Activated CD8-positive, alpha-beta memory T cell treated with anti-CD3 and anti-CD28 coated beads for 4 hours (primary cell): ENCODE results near the gene TLR6.

ENCODE experiments used
- DNase-seq, 2 donors: peaks; one replicate each; pipeline ENCODE4 v3.0.0-alpha.2; 2020; ENCODE audit warnings: low read depth in 2 of 2

TLR6 gene

GRCh38 chr4:38856524-38857337 lies at the start of gene TLR6:
Gene TLR6 (minus strand): TSS chr4:38856817. CDS start chr4:38829473, 27,344 bp downstream.
- DNase-seq: peak; percentile 25 to 27

GRCh38 chr4:38905652-38906385 lies 49.2 kb upstream of the TLR6 start:
- no peak for DNase-seq

GRCh38 chr4:38904682-38905081 lies 48.1 kb upstream of the TLR6 start:
- no peak for DNase-seq

- DNase-seq: no peak
These were observed 47.6 kb upstream of the TLR6 start for GRCh38 chr4:38904090-38904666.

- DNase-seq: no peak
These were observed 46.1 kb upstream of the TLR6 start for GRCh38 chr4:38902695-38903094.

- no peak for DNase-seq
These were observed 45.6 kb upstream of the TLR6 start for GRCh38 chr4:38902221-38902620.

GRCh38 chr4:38898245-38898644 lies 41.6 kb upstream of the TLR6 start:
- DNase-seq: no peak

GRCh38 chr4:38896940-38897339 lies 40.3 kb upstream of the TLR6 start:
- no peak for DNase-seq

GRCh38 chr4:38894322-38894982 lies 37.8 kb upstream of the TLR6 start:
- no peak for DNase-seq

- DNase-seq: no peak
These were observed 34.7 kb upstream of the TLR6 start for GRCh38 chr4:38891051-38891983.

GRCh38 chr4:38889143-38889542 lies 32.5 kb upstream of the TLR6 start:
- no peak for DNase-seq

- no peak for DNase-seq
These were observed 27.6 kb upstream of the TLR6 start for GRCh38 chr4:38884254-38884653.

- DNase-seq: no peak
These were observed 20.0 kb upstream of the TLR6 start for GRCh38 chr4:38876636-38877035.

- DNase-seq: no peak
These were observed 16.8 kb upstream of the TLR6 start for GRCh38 chr4:38873290-38873944.

GRCh38 chr4:38872620-38873019 lies 16.0 kb upstream of the TLR6 start:
- no peak for DNase-seq

GRCh38 chr4:38871593-38871992 lies 15.0 kb upstream of the TLR6 start:
- no peak for DNase-seq

GRCh38 chr4:38870098-38870808 lies 13.6 kb upstream of the TLR6 start:
- DNase-seq: no peak

- no peak for DNase-seq
These were observed 12.9 kb upstream of the TLR6 start for GRCh38 chr4:38869511-38869910.

GRCh38 chr4:38868059-38868960 lies 11.7 kb upstream of the TLR6 start:
- no peak for DNase-seq
